NCI-H82 treated with DMSO at 0.1 percent for 48 hours (cell line): ENCODE data around the gene THEM4.

Experiments used
- DNase-seq: peaks from one replicate; lab custom pipeline; 2025; ENCODE audit not compliant: unreplicated experiment; lab: John Stamatoyannopoulos, UW

The THEM4 gene

DNA sequence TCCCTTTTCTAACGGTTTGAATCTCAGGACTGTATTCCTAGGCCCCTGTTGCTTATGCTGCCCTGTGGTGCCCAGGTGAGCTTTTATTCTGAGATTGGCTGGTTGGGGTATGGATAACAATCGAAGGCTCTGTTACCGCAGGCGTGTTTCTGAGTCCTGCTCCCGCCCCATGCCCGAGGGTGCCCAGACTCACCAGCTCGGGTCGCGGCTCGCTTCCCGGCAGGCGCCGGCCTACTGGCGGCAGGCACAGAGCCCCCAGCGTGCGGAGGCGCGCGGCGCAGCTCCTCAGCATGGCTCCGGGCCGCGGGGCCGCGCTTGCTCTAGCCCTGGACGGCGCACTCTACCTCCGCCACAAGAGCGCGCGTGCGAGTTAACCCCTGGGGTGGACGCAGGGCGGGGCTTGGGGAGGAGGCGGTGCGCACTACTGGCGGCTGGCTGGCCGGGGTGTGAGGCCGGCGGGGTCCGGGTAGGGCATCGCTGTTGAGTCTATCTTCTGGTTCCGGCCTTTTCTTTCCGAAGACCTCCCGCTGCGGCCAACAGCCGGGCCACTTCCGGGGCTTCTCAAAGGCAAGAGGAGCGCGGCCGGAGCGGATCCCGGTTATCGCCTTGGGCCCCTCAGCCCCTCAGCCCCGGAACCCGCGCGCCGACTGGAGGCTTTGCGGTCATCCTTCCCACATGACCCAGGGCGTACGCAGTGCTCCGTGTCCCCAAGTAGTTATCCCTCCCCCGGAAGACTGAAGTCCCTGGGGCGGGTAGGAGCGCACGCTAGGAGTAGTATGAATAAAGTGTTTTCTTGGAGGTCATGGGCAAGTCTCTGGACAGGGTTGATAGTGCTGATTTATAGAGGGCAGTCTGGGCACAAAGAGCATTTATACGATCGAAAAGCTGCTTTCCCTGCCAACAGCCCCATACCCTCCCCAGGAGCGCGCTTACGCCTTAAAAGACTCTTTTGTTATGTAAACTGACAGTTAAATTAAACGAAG is at the start of gene THEM4:
Gene THEM4 (minus strand): TSS at position 345 of the 983 bp plus-strand sequence. CDS start 53 bp downstream, at position 292.
- peak; percentile 95 for DNase-seq

DNA sequence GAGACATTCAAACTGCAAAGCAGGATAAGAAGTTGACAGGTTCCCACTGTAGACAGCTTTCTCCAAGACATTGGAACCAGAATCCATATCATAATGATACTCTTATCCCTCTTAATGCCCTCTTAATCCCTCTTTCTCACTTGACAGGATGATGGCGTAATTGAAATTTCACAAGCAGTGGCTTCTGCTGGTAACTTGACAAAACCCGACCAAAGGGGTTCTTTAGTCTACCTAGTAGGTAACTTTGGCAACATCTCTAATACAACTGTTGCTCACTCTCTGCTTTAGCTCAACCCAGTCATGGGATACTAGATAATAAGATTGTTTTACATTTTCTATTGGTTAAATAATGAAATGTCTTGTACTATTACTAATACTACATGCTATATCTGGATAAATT is 49.6 kb upstream of the THEM4 start:
- DNase-seq = peak; percentile 26

DNA sequence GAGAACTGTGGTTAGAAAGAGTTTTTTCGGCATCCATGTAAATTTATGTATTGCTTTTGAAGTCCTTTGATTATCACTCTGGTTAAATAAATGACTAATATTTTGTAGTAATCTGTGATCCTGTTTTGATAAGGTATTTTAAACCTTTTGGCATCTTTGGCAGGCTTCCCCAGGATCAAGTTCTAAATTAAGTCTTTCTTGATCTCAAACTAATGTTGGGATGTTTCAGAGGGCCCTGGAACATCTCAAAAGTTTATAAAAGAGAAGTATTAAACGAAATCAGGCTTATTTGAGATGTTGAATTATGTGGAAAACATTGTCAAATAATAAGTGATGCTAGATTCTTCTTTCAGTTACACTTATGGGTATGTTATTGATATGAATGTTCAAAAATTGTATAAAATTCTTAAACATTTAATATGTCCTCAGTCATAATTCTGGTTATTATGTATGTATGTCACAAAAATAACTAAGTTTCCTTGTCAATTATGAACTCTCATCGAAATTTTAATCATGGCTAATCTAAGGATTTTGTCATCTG is 47.7 kb upstream of the THEM4 start:
- no peak for DNase-seq

DNA sequence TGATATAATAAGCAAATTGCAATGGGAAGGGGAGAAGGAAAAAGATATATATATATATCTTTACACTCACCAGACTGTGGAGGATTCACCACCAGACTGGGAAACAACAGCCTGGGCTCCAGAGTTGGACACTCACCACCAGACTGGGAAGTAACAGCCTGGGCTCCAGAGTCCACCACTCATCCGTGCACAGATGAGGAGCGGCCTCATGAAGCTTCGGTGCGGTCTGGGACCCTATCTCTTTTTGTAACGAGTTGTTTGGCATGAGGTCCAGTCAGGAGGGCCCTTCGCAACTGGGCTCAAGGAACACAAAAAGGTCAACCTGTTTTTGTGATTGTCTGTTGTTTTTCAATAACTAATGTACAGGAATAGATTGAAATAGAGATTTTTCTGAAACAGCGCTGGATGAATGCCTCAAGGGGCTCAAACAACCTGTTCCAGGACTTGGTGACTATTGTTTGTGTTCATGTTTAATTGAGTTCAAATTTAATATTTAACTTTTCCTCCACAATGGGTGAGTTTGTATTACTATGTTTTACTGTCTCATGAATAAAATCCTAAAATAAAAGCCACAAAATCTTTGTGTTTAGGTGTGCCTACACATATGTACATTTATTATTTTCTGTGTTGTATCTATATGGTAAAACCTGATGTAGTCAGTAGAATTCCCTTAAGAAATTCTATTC is 44.2 kb upstream of the THEM4 start:
- no peak for DNase-seq

DNA sequence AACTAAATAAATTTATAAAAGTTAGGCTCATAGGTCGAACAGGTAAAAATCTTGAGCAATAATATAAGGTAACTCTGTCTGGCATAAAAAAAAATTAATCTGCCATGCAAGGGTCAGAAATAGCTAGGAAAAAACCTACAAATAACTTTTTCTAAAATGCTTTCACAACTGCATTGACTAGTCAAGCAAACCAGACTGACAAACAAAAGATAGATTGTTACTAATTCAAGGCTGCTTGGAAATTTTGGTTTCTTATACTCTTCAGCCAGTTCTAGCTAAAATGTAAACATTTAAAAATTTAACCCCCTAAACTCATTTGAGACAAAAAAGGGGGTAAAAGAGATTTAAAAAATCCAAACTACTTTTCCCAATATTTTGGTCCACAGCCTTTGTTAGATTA is 43.5 kb upstream of the THEM4 start:
- no peak for DNase-seq

DNA sequence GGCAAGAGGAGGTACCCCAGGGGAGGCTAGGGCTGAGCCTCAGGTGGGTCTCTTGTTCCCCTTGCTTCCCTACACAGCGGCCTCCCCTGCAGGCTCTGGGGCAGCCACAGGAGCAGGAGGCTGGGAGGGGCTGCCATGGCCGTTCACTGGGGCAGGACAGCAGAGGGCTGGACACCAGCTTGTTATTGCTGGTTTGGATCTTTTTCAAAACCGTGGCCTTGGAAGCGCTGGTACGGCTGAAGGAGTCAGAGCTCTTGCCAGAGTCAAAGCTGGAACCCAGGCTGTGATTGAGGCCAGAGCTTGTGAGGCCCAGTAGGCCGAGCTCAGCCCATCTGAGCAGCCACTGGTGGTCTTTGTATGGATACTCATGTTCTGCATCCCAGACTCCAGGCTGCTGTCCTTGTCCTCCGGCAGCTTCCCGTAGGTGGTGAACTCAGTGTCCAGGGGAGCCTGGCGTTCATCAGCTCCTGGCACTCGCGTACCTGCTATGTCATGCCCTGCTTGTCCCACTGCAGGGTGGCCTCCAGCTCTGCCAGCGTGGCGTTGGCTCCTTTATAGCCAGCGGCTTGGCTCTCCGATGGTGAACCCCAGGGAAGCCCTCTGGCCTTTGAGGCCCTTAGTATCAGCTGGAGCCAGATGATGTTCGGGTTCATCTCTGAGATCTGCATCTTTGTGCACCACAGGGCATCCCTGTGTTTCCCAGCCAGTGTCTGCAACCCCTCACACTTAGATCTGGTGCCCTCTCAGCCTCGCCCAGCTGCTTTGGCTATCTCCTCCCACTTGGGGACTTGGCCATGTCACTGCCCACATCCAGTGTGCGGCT is 40.3 kb upstream of the THEM4 start:
- DNase-seq = no peak

DNA sequence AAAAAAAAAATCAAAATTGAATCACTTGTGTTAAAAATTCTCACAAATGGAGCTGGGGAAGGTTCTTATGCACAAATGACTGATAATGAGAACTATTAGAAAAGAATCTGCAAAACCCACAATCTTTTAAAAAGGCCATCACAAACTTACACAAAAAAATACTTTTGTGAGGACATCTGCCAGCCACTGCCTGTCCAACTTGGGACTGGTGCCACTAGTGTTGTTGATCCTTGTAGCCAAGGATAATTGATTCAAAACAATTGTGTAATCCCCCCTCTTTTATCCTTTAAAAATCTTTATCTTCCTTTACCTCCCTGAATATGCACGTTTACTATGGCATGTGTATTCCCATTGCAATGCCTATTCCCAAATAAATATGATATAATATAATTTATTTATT is 39.2 kb upstream of the THEM4 start:
- no peak for DNase-seq

DNA sequence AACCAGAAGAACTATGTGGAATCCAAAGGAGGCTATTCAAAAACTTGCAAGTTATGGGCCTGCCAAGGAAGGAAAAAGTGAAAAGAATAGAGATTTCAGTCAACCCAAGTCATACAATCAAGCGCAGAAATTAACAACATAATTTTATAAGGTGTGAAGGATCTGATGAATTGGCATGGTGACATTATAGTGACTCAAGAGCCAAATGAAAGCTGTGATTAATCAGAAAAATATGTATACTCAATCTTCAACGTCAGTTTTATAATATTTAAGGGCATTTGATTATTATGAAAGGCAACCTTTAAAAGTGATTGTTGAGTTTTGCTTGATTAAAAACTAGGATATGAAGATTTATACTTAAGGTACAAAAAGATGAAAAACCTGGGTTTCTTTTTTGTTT is 37.8 kb upstream of the THEM4 start:
- DNase-seq = no peak

DNA sequence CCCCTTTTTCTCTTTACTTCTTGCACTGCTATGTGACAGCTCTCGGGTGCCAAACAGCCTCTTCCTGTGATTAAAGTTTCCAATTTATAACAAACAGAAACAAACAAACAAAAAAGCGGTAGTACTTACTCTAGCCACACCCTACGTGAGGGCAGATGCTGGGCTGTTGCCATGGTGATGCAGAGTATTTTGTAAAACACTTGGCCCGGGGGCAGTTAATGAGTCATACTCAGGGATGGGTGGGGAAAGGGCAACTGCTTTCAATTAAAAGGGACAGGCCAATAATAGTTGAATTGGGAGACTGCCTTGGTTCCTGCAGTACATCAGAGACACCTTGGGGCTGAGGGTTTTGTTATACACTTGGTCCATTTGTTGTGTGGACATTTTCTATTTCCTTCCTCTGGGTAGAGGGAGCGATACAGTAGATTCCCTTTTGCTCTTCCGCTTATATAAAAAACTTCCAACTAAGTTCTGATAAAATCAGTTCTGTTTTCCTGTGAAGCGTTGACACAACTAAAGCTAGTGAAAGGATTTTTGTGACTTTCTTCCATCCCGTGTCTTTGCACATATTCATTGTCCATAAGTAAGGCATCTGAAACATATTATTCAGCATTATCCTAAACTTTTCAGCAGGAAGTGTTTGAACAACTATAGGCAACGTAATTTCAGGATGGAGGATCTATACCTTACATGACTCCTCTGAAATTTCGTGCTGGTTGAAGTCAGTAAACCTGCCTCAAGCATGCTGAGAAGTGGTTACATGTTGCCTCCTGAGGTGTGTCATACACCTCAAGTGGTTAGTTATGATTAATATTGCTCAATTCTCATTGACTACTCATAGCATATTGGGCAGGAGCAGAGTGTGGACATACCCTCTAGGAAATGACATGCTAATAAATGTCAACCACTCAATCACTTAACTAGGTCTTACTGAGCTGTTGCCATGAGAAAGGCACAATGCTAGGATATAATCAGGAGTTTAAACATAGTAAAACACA is 36.7 kb upstream of the THEM4 start:
- no peak for DNase-seq

DNA sequence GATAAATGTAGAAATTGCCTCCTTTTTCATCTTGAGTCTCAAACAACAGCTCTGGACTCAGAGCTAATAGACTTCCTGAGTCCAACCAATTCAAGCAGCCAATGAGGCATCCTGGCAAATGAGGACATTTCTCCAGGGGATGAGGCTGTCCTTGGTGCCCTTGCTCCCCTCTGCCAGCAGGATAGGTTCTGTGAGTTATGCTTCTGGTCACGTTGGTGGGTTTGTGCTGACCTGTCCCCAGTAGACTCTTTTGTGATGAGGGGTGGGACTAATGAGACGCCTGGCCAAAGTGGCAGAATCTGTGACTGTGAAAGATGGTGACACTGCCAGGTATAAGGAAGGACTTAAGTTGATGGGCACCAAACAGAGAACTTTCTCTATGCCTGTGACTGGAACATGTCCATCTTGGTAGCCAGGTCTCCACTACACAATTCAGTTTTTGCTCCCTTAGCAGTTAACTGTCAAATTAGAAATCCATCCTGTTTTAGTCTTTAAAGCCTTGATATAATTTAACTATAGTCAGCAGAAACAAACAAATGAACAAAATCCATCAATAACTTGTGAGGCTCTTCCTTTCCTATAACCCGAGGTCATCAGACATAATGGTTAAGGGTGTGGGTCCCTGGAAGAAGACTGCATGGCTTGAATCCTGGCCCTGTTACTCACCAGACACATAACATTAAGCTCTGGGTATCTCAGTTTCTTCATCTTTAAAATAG is 35.7 kb upstream of the THEM4 start:
- no peak for DNase-seq

DNA sequence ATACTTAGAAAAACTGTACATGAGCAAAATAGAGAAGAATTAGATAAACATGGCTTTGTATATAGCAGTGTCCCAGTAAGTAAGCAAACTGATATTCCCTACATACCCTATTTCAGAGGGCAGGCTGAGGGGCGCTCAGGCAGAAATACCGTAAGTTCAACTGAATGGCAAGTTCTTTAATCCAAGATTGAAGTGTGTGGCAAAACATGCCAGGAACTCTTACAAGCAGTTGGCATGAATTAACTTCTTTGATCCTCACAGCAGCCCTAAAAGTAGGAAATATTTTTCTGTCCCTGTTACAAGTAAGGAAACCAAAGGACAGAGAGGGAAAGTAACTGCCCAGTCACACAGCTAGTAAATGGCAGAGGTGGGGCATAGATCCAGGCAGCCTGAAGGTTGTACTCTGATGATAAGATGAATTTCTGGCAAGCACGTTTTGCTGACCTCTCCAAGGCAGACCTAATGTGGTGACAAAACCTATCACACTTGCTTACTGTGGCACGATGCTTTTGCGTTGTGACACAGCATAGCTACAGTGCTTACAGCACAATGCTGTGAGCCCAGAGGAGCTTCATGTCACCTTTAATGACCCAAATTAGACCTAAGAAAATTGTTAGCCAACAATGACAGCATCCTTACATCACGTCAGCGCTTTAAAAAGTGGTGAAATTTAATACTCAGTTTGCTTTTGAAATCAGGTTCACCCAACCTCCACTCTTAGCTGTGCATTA is 35.0 kb upstream of the THEM4 start:
- no peak for DNase-seq

DNA sequence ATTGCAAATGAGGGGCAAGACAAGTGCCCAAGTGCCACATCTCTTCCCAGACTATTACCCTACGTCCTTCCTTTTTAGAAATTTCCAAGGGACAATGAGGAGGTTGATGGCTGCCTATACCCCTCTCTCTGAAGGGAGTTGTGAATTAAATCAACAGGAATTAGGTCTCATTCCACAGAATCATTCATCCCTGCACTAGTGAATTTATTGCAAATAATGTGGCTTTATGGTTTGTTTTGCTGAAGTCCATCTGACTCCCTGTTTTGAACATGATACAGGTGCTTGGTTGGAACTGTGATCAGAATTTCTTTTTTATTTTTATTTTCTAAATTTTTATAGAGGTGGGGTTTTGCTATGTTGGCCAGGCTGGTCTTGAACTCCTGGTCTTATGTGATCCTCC is 34.3 kb upstream of the THEM4 start:
- DNase-seq = no peak

DNA sequence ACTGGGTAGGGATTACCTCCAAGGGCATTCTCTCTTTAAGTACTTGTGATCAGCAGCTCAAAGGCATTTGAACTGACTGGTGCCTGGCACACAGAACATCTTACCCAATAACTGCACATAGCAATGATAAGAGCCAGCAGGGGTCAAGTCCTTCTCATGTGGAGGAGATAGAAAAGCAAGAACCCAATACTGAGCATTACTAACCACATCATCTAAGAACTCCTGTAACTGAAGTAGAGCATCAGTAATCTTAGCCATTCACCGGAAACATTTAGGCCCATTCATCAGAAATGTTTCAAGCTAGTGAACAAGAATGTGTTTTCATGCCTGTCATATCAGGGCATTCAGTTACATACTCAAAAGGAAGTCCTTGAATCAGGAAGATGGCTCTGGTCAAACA is 33.6 kb upstream of the THEM4 start:
- no peak for DNase-seq

DNA sequence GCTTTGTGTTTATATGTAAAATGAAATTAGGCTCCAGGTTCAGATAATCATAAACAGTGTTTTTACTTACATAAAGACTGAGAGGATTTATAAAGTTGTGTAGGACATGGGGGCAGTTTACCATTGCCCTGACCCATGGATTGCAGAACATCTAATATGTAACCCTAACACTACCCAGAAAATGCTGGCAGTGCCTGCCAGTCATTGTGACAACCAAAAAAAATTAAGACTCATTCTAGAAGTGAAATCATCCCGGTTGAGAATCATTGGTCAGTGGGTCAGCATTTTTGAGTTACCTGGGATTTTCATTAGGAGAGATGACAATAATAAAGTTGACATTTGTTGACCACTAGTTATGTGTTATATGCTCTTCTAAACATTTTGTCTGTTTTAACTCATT is 31.2 kb upstream of the THEM4 start:
- no peak for DNase-seq

DNA sequence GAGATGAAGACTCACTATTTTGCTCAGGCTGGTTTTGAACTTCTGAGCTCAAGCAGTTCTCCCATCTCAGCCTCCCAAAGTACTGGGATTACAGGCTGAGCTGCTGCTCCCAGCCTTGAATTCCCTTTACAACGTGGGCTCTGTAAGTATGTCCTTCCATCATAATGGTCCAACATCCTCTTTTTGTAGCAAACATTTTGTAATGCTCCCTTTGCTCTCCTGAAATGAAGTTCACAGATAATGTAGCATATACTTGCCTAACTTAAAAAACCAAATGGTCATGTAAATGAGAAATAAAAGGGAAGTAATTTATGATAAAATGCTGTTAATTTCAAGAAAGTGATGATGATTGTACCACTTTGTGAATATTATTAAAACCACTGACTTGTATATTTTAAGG is 30.5 kb upstream of the THEM4 start:
- DNase-seq = no peak

DNA sequence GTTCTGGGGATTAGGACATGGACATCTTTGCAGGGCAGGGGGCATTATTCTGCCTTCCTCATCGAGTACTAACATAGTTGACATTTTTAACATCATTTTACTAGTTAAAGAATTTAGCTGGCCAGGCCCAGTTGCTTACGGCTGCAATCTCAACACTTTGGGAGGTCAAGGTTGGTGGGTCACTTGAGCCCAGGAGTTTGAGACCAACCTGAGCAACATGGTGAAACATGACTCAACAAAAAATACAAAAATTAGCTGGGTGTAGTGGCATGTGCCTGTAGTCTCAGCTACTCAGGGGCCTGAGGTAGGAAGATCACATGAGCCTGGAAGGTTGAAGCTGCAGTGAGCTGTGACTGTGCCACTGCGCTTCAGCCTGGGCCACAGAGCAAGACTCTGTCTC is 29.8 kb upstream of the THEM4 start:
- DNase-seq = no peak

DNA sequence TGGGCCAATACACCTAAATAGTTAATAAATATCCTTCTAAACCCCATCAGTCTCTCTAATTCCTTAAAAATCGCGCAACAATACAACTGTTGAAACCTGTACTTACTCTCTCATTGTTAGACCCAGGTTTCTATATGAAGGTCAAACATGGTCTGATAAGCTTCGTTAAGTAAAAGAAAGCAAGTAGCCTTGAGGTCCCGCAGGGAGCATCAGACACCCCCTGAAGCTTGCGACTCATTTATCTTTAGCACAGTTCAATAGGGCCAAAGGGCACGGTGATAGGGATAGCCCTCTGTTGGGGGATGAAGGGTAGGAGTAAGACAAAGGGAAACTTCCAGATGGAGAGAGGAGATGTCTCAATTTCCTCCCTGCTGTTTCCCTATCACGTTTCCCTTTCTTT is 27.3 kb upstream of the THEM4 start:
- peak; percentile 51 for DNase-seq

DNA sequence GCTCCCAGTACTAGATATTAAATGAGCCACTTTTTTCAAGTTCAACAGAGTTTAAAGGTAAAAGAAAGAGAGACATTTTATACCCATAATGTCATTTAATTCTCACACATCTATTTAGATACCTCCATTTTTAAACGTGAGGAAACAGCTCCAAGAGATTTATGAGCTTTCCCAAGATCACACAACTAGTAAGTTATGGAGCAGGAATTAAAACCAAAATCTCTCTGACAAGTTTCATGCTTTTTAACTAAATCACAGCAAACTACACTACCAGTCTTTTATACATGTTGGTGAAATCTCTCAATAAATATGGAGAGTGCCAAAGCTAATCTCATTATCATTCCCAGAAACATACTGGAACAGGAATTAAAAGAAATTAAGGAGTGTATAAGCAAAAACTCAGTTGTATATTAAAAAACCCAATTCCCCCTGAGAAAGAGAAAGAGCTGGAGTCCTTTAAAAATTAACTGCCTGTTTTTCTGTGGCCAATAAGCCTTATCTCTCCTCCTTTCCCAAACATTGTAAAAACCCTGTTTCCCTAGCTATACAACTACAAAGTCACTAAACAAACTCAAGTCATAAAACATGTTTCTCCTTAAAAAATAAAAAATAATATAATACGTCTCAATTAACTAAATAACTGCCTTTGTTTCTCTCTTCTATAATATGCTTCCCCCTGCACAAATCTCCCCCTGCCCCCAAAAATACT is 26.7 kb upstream of the THEM4 start:
- no peak for DNase-seq
